GM19463 (cell line): ENCODE results near the gene MLLT3.

Experiments used
- ATAC-seq: cut with Tn5 transposase; IDR thresholded peaks from one replicate; pipeline ENCODE4 v1.9.1; 2021; ENCODE audit warnings: mild to moderate bottlenecking, moderate library complexity; ENCODE audit not compliant: unreplicated experiment

Gene MLLT3

GRCh38 chr9:20480249-20480648, 142.1 kb downstream of the MLLT3 start:
- peak; percentile 4 for ATAC-seq

GRCh38 chr9:20479419-20480155, 142.7 kb downstream of the MLLT3 start:
- ATAC-seq: peak; percentile 84

- ATAC-seq: no peak
These were observed 143.5 kb downstream of the MLLT3 start for GRCh38 chr9:20478786-20479185.

- ATAC-seq: no peak
These were observed 144.2 kb downstream of the MLLT3 start for GRCh38 chr9:20477940-20478620.

GRCh38 chr9:20476912-20477521, 145.3 kb downstream of the MLLT3 start:
- no peak for ATAC-seq

GRCh38 chr9:20474496-20474895, 147.8 kb downstream of the MLLT3 start:
- no peak for ATAC-seq

- ATAC-seq: no peak
These were observed 148.7 kb downstream of the MLLT3 start for GRCh38 chr9:20473515-20474013.

- ATAC-seq: no peak
These were observed 149.8 kb downstream of the MLLT3 start for GRCh38 chr9:20472342-20473045.

- no peak for ATAC-seq
These were observed 155.8 kb downstream of the MLLT3 start for GRCh38 chr9:20466328-20467008.

GRCh38 chr9:20464242-20464641, 158.1 kb downstream of the MLLT3 start:
- no peak for ATAC-seq

GRCh38 chr9:20463823-20464222, 158.5 kb downstream of the MLLT3 start:
- ATAC-seq: no peak

- no peak for ATAC-seq
These were observed 159.9 kb downstream of the MLLT3 start for GRCh38 chr9:20462410-20462809.

- no peak for ATAC-seq
These were observed 175.0 kb downstream of the MLLT3 start for GRCh38 chr9:20447291-20447690.

- ATAC-seq: no peak
These were observed 176.1 kb downstream of the MLLT3 start for GRCh38 chr9:20446248-20446647.

GRCh38 chr9:20442461-20443319, 179.6 kb downstream of the MLLT3 start:
- no peak for ATAC-seq

GRCh38 chr9:20441711-20442423, 180.4 kb downstream of the MLLT3 start:
- no peak for ATAC-seq

- ATAC-seq: no peak
These were observed 181.1 kb downstream of the MLLT3 start for GRCh38 chr9:20441166-20441565.

- ATAC-seq: no peak
These were observed 184.8 kb downstream of the MLLT3 start for GRCh38 chr9:20437476-20437875.
